K562 (cell line): ENCODE measurements around the gene C11orf98. TPM values are rescaled to one million over a fixed set of nuclear protein-coding genes. Genes with fewer than 3 reads are reported as not detected.

Experiments
- ATF1 ChIP-seq, 2 experiments: fragments of 450-650 bp in 1 of 2; IDR thresholded peaks; 2 replicates each; pipeline ENCODE4 v1.6.1; 2016; ENCODE audit warnings: missing compliant biosample characterization in 1 of 2, missing genetic modification characterization in 1 of 2
- DACH1 ChIP-seq: fragments of 450-650 bp; IDR thresholded peaks from 2 replicates; pipeline ENCODE4 v1.6.1; 2018; ENCODE audit not compliant: partially characterized antibody
- ELF1 ChIP-seq: fragments of 200-800 bp; sonication (Bioruptor generic); IDR thresholded peaks from 2 replicates; pipeline ENCODE4 v1.6.1; 2016; ENCODE audit warnings: missing genetic modification characterization, missing compliant biosample characterization
- FOXK2 ChIP-seq, 2 experiments: fragments of 450-650 bp; IDR thresholded peaks in 1 of 2; conservative IDR thresholded peaks in 1 of 2; 2 replicates each; pipeline ENCODE4 v1.6.1; 2016; ENCODE audit warnings: low read depth in 2 of 2, mild to moderate bottlenecking in 1 of 2
- FUS ChIP-seq: fragments of 200-400 bp; formaldehyde crosslinking; optimal IDR thresholded peaks from 2 replicates; pipeline ENCODE3; 2017; ENCODE audit warnings: low read depth, low read length
- GTF2E2 ChIP-seq: fragments of 200-800 bp; sonication (Bioruptor generic); IDR thresholded peaks from 2 replicates; pipeline ENCODE4 v1.6.1; 2016; ENCODE audit warnings: missing genetic modification characterization, missing compliant biosample characterization
- LEF1 ChIP-seq: fragments of 450-650 bp; IDR thresholded peaks from 2 replicates; pipeline ENCODE4 v1.6.1; 2016; ENCODE audit warnings: mild to moderate bottlenecking
- NFRKB ChIP-seq: fragments of 450-650 bp; IDR thresholded peaks from 2 replicates; pipeline ENCODE4 v1.6.1; 2016; ENCODE audit warnings: low read depth
- PML ChIP-seq: IDR thresholded peaks from 2 replicates; pipeline ENCODE4 v1.6.1; 2012; ENCODE audit warnings: low read length, inconsistent platforms
- POU5F1 ChIP-seq: fragments of 150-350 bp; IDR thresholded peaks from 2 replicates; pipeline ENCODE4 v1.6.1; 2014; ENCODE audit warnings: borderline replicate concordance, low read length, low read depth, mild to moderate bottlenecking; ENCODE audit not compliant: partially characterized antibody
- PURB ChIP-seq: sonication (generic); formaldehyde crosslinking; IDR thresholded peaks from 2 replicates; pipeline ENCODE4 v1.9.0; 2021; ENCODE audit warnings: low read depth, mild to moderate bottlenecking, missing genetic modification reagents
- RBM15 ChIP-seq: fragments of 200-400 bp; formaldehyde crosslinking; IDR thresholded peaks from 2 replicates; pipeline ENCODE4 v1.6.1; 2018; ENCODE audit warnings: mild to moderate bottlenecking, low read length, moderate library complexity; ENCODE audit not compliant: insufficient read depth
- SMARCE1 ChIP-seq: fragments of 450-650 bp; IDR thresholded peaks from 2 replicates; pipeline ENCODE4 v1.7.1; 2016; ENCODE audit warnings: mild to moderate bottlenecking
- SPI1 ChIP-seq: IDR thresholded peaks from 2 replicates; pipeline ENCODE4 v1.6.1; 2011; ENCODE audit warnings: low read depth, low read length, control low read depth, borderline replicate concordance
- TAF9B ChIP-seq: fragments of 450-650 bp; IDR thresholded peaks from 2 replicates; pipeline ENCODE4 v1.6.1; 2018; ENCODE audit warnings: mild to moderate bottlenecking; ENCODE audit not compliant: partially characterized antibody
- TCF7 ChIP-seq: sonication (generic); IDR thresholded peaks from 2 replicates; pipeline ENCODE4 v1.6.1; 2016; ENCODE audit warnings: antibody characterized with exemption, borderline replicate concordance
- TCFL5 ChIP-seq: fragments of 250-450 bp; sonication (Bioruptor Pico); conservative IDR thresholded peaks from 2 replicates; pipeline ENCODE4 v1.6.1; 2021; ENCODE audit warnings: mild to moderate bottlenecking, moderate library complexity, matching md5 sums
- ZBED1 ChIP-seq: IDR thresholded peaks from 2 replicates; pipeline ENCODE4 v1.6.1; 2014
- ZNF280B ChIP-seq: fragments of 250-450 bp; sonication (Bioruptor Pico); IDR thresholded peaks from 2 replicates; pipeline ENCODE4 v1.5.1; 2021; ENCODE audit warnings: mild to moderate bottlenecking
- ZNF324 ChIP-seq: fragments of 250-450 bp; sonication (Bioruptor Pico); IDR thresholded peaks from 2 replicates; pipeline ENCODE4 v1.4.0; 2020; ENCODE audit warnings: mild to moderate bottlenecking
- ZNF395 ChIP-seq: fragments of 200-800 bp; sonication (Bioruptor generic); IDR thresholded peaks from 2 replicates; pipeline ENCODE4 v1.6.1; 2017; ENCODE audit warnings: missing genetic modification characterization, missing compliant biosample characterization
- polyA plus RNA-seq, 8 experiments: library from polyadenylated mRNA; depleted of rRNA in 4 of 8; stranded (reverse) in 5 of 8; unstranded in 3 of 8; fragments of >200 nt; fragmentation: Nextera tagmentation in 2 of 8; fragmentation: Illumina TruSeq in 1 of 8; extraction: Ambion mirVana in 2 of 8; extraction: Trizol in 1 of 8; gene quantifications; 2 replicates each; pipeline versions ENCODE4 v1.2.1 to v1.2.3, GENCODE V29; 2011 to 2014; ENCODE audit warnings: inconsistent platforms in 1 of 8, missing spikeins in 1 of 8
- total RNA-seq, 7 experiments: library from RNA; depleted of rRNA in 6 of 7; stranded (reverse); fragments of >200 nt in 6 of 7; fragmentation: Illumina TruSeq in 2 of 7; extraction: Trizol in 2 of 7; gene quantifications; 2 replicates each; pipeline versions ENCODE4 v1.2.1 to v1.2.3, GENCODE V29; 2011 to 2021; ENCODE audit warnings: low replicate concordance in 1 of 7
- TF ChIP-seq, protein P1 (sequence below): fragments of 250-450 bp; sonication (Bioruptor Pico); IDR thresholded peaks from 2 replicates; pipeline ENCODE4 v1.4.0; 2020; ENCODE audit warnings: borderline replicate concordance

The C11orf98 gene
- total and polyA plus RNA-seq, 9 of the 15 experiments (the other 6 are each of a cell fraction or from before 2014, with no cell fraction given), result 103 to 352 (median 218) TPM

DNA sequence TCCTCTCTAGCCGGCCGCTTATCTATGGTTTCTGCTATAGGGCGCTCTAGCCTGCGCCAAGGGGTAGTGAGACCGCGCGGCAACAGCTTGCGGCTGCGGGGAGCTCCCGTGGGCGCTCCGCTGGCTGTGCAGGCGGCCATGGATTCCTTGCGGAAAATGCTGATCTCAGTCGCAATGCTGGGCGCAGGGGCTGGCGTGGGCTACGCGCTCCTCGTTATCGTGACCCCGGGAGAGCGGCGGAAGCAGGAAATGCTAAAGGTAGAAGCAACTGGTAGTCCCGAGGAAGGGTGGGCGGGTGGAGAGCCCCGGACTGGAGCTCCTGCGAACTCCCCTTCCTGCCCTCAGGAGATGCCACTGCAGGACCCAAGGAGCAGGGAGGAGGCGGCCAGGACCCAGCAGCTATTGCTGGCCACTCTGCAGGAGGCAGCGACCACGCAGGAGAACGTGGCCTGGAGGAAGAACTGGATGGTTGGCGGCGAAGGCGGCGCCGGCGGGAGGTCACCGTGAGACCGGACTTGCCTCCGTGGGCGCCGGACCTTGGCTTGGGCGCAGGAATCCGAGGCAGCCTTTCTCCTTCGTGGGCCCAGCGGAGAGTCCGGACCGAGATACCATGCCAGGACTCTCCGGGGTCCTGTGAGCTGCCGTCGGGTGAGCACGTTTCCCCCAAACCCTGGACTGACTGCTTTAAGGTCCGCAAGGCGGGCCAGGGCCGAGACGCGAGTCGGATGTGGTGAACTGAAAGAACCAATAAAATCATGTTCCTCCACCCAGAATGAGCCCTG lies 6.8 kb upstream of the C11orf98 start, which contains the start of the genes LBHD1 and UQCC3 (continued):
- no peak; the same call in 1 of the 2 replicates for TF ChIP-seq ZNF395
- TF ChIP-seq, protein P1, sequence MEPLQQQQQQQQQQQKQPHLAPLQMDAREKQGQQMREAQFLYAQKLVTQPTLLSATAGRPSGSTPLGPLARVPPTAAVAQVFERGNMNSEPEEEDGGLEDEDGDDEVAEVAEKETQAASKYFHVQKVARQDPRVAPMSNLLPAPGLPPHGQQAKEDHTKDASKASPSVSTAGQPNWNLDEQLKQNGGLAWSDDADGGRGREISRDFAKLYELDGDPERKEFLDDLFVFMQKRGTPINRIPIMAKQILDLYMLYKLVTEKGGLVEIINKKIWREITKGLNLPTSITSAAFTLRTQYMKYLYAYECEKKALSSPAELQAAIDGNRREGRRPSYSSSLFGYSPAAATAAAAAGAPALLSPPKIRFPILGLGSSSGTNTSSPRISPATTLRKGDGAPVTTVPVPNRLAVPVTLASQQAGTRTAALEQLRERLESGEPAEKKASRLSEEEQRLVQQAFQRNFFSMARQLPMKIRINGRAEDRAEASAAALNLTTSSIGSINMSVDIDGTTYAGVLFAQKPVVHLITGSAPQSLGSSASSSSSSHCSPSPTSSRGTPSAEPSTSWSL (CRISPR knock-in tag), result peak; percentile 19; the same call in 1 of the 2 replicates
- no peak for TF ChIP-seq FUS
- no peak for TF ChIP-seq DACH1
- TF ChIP-seq SPI1, result no peak
- TF ChIP-seq GTF2E2 (tag), result 0 out of 2 replicates have a peak, but pooled peaks have one; percentile 80
- peak; percentile 8 for TF ChIP-seq POU5F1
- TF ChIP-seq NFRKB, result peak; percentile 83
- no peak for TF ChIP-seq ZNF280B (CRISPR knock-in tag)
- no peak for TF ChIP-seq ATF1 (CRISPR knock-in tag; IDR thresholded peaks at IDR 0.05)
- TF ChIP-seq ATF1 (tag; IDR thresholded peaks at IDR 0.05), result peak; percentile 63
- TF ChIP-seq SMARCE1, result 0 out of 2 replicates have a peak, but pooled peaks have one; percentile 9
- no peak for TF ChIP-seq TCFL5 (CRISPR knock-in tag)
- TF ChIP-seq TAF9B, result peak; percentile 83
- peak; percentile 20; the same call in 1 of the 2 replicates for TF ChIP-seq PML
- TF ChIP-seq ZBED1, result peak; percentile 43
- no peak for TF ChIP-seq PURB (CRISPR knock-in tag)
- no peak for TF ChIP-seq TCF7
- peak; percentile 36; the same call in 1 of the 2 replicates for TF ChIP-seq LEF1
- TF ChIP-seq ZNF324 (CRISPR knock-in tag), result no peak; the same call in 1 of the 2 replicates
- peak; percentile 10 to 27; a peak in 2 of 4 replicates for TF ChIP-seq FOXK2 (conservative IDR thresholded peaks at IDR 0.05 in 1 of 2, IDR thresholded peaks at IDR 0.05 in 1 of 2; ENCODE audit: low read depth in 2 of 2)
- peak; percentile 88 for TF ChIP-seq ELF1 (tag)
- no peak for TF ChIP-seq RBM15
